EH (cell line): Measurements from ENCODE around the gene SND1.

Source experiments
- DNase-seq: peaks from one replicate; pipeline ENCODE4 v3.0.0-alpha.2; 2015; ENCODE audit warnings: low read depth

Gene SND1

GRCh38 chr7:127683776-127684681, 32.0 kb downstream of the SND1 start:
- DNase-seq: no peak

DNA sequence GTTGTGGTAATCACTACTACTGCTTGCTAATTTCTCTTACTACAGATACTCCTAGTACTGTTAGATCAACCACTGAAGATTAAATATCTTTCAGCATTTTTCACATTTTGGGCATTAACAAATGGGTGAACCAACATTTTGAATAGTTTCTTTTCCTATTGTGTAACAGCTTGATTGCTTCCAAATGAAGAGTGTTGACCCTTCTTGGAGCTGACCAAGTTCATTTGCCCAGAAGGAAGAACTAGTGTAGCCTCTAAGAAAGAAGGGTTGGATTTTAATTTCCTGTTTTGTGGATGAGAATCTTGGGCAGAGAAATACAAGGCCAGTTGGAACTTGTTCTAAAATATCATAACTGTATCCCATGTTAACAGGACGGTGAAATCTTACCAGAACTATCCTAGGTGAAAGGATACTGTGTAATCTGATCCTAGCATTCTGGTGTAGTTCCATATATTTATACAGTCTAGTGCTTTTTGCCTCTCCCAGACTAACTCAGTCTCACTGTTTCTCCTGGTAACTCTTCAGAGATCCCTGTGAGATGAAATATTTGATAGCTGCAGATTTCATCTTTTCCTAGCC, 37.3 kb downstream of the SND1 start:
- no peak for DNase-seq

DNA sequence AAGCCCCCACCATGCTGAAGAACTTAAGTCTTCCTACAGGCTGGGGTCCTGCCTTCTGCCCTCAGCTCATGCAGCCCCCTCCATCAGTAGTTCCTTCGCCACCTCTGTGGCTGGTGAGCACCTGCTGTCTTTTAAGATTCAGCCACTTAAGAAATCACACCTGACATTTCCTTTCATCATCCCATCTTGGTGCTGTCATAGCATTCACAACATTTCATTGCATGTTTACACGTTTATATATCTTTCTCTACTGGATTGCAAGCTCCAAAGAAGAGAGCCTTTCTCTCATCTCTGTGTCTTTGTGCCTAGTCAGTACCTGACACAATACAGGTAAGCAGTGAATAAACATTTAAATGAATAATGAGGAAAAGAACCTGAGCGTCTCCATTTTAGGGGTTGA, 38.3 kb downstream of the SND1 start:
- DNase-seq: no peak

DNA sequence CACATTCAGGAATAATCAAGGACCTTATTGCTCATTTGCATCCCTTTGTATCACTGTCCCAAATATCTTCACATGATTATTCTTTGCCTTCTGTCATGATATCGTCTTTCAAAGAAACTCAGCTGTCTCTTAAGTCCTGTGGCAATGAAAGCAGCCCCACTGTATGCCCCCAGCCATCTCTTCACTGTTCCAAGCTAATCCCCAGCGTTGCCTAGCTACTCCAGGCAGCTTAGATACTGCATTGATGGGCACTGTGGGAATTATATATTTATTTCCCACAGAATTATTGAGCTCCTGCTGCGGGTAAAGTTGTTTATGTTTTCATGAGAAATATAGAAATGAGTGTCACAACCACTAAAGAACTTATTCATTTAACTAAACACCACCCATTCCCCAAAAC, 38.8 kb downstream of the SND1 start:
- no peak for DNase-seq

GRCh38 chr7:127692200-127692599, 40.2 kb downstream of the SND1 start:
- DNase-seq: no peak

DNA sequence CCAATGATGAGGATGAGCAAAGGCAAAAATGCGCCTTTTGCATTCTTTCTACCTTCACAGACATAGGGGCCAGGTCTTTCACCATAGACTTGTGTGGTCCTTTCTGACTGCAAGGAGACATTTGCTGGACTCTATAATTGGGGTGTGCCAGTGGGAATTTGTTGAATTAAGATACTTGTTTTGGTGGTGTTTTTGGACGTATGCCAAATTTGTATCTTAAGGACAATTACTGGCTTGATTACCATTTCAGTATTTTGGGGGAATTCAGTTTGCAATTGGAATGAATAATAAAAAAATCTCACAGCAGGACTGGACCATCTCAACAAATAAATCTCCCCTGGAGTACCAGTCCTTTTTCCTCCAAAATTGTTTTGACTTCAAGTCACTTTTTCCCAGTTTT, 47.9 kb downstream of the SND1 start:
- no peak for DNase-seq

DNA sequence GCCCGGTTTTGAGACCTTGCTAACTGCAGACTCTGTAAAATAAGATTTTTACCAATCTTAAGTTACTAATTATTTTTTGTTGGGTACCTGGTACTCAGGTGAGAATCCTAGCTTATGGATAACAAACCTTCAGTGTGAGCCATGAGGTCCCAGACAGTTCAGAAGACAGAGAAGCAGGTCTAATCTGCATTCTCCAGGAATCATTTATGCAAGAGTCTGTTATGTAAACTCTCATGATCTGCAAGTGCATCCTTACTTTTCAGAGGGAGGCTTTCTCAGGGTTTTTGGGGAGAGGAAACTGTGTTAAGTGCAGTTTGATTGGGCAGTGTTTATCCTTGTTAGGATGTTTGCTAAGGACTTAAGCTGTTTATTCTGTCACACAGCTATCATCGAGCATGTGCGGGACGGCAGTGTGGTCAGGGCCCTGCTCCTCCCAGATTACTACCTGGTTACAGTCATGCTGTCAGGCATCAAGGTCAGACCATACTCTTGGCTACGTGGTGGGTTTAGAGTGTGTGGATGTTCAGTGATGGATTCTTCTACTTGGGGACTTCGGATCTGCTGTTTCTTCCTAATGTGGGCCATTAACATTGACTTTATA, 50.2 kb downstream of the SND1 start:
- no peak for DNase-seq

GRCh38 chr7:127702938-127703337, 50.9 kb downstream of the SND1 start:
- no peak for DNase-seq

GRCh38 chr7:127704211-127704610, 52.2 kb downstream of the SND1 start:
- DNase-seq: no peak

GRCh38 chr7:127705461-127705959, 53.5 kb downstream of the SND1 start:
- no peak for DNase-seq

DNA sequence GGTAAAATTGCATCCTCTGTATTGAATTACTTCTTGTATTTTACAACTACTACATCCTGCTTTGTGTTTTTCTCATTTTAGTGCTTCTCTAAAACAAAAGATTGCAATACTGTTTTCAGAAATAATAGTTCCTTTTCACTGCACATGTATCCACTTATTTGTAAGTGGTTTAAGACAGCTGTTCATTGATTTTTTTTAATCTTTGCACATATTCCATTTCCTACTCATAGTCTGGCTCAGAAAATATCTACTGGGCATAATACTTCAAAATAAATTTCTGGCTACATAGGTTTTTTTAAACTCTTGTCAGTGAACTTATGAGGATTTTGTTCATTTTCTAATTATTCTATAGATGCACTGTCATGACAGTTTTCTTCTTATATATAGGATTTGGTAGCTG, 54.8 kb downstream of the SND1 start:
- no peak for DNase-seq

DNA sequence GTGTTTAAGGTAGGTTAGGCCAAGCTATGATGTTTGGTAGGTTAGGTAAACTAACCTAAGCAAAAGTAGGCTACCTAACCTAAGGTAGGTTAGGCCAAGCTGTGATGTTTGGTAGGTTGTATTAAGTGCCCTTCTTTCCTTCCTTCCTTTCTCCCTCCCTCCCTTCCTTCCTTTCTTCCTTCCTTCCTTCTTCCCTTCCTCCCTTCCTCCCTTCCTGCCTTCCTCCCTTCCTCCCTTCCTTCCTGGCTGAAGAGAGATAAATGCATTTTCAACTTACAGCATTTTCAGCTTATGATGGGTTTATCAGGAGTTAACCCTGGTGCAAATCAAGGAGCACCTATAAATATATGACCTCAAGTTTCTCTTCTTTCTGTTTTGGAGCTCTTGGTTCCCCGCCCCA, 56.2 kb downstream of the SND1 start:
- DNase-seq: no peak

DNA sequence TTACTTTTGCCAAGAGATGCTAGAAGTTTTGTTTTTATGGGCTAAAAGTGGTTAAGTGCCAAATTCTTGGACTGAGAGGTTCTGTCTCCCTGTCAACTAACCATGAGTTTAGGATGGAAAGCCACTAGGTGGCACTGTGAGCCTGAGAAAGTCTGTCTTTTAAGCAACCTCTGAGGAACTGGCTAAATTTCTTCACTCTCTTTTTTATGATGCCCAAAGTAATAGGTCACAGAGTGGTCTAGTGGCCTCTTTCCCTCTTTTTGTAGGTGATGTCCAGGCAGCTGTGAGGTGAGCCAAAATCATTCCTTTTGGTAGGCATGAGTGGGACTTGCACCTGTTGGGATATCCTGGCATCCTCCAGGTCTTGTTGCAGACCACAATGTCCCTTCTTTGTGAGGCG, 56.8 kb downstream of the SND1 start:
- DNase-seq: peak; percentile 88

DNA sequence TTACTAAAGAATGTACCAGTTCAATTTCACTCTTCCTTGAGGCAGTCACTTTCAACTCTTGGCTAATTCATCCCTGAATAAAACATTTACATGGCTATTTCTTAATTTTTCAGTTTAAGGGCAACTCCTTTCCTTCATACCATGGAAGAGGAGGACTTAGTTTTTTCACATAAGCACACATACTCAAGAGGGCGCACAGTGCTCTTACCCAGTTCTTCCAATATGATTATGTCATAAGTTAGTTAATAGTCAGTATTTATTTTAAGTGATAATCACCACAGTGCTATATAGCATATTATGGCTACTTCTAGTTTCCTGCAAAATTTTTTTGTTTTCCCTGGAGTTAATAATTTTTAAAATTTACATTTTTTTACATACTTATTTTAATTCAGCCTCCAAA, 58.6 kb downstream of the SND1 start:
- no peak for DNase-seq

GRCh38 chr7:127711872-127712271, 59.9 kb downstream of the SND1 start:
- DNase-seq: no peak

GRCh38 chr7:127713006-127713405, 61.0 kb downstream of the SND1 start:
- DNase-seq: no peak

DNA sequence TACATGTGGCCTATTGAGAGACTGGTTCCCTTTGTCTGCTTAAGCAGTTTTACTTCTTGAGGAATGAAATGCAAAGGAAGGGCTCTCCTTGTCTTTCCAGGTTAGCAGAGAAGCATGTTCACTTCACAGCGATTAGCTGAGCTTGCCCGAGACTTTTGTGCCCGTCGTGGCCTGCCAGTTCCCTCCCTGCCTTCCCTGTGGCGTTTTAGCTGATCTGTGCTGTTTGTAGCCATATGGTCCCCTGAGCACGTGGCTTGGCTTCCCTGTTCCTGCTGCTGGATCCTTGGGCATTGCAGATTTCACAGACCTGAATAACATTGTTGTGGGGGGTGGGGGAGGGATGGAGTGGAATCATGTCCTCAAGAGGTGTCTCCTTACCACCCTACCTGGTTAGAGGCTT, 61.8 kb downstream of the SND1 start:
- DNase-seq: no peak

DNA sequence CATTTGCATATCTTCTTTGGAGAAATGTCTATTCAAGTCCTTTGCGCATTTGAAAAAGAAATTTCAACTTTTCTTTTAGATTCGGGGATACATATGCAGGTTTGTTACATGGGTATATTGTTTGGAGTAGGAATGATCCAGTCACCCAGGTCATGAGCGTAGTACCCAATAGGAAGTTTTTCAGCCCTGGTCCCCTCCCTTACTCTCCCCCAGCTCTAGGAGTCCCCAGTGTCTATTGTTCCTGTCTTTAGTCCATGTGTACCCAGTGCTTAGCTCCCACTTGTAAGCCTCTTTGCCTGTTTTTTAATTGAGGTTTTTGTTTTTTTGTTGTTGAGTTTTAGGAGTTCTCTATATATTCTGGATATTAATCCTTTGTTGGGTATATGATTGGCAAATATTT, 63.3 kb downstream of the SND1 start:
- no peak for DNase-seq

DNA sequence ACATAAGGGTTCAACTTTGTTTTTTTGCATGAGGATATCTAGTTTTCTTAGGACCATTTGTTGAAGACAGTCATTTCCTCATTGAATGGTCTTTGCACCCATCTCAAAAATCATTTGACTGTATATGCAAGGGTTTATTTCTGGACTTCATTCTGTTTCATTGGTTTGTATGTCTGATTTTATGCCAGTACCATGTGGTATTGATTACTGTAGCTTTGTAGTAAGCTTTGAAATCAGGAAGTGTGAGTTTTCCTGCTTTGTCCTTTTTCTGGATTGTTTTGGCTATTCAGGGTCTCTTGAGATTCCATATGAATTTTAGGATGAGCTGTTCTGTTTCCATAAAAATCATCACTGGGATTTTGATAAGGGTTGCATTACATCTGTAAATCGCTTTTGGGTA, 63.9 kb downstream of the SND1 start:
- DNase-seq: peak; percentile 9

- DNase-seq: peak; percentile 41
Observed at GRCh38 chr7:127717502-127718339, 65.7 kb downstream of the SND1 start.

GRCh38 chr7:127718340-127718679, 66.3 kb downstream of the SND1 start:
- no peak for DNase-seq

DNA sequence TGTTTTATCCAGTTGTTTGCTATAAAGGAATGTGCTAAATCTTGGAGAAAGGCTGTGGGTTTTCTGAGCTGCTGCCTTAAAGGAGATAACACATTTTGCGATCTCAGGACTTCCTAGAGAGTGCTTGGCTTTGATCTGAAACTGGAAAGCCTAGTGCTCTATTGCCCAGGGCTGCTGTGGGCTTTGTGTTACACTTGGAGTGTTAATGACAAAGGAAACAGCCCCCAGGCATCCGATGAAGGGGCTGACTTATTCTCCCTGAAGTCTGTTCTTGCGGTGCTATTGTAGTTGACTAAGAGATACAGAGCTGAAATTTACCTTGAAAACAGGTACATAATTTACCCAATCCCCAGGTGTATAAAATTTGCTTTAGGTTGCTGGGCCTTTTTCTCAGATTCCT, 74.5 kb downstream of the SND1 start:
- DNase-seq: no peak
